GM18505 (cell line): ENCODE measurements around the gene JMJD1C.

Experiments used
- ATAC-seq: cut with Tn5 transposase; IDR thresholded peaks from one replicate; pipeline ENCODE4 v1.9.1; 2021; ENCODE audit not compliant: unreplicated experiment
- POLR2A ChIP-seq: IDR thresholded peaks from 4 replicates; pipeline ENCODE4 v1.6.1; 2011; ENCODE audit warnings: borderline replicate concordance; ENCODE audit not compliant: insufficient read depth, insufficient read length; ENCODE audit errors: extremely low read depth

The JMJD1C gene

DNA sequence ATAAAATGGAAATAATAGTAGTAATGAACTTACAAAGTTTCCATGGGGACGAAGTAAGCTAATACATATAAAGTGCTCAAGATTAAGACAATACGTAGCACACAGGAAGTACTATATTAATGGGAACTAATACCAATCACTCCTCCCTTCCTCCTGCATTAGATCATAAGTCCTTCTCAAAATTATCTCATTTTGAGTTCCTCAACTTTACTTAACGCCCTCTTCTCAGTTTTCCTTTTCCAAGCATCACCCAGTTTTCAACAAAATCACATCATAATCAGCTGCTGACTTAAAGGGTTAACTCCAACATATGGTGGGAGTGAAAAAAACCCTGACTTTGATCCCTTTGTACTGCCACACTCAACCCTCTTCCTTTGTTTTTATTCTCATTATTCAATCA is 24.4 kb downstream of the JMJD1C start:
- ATAC-seq, result no peak
- TF ChIP-seq POLR2A, result no peak

DNA sequence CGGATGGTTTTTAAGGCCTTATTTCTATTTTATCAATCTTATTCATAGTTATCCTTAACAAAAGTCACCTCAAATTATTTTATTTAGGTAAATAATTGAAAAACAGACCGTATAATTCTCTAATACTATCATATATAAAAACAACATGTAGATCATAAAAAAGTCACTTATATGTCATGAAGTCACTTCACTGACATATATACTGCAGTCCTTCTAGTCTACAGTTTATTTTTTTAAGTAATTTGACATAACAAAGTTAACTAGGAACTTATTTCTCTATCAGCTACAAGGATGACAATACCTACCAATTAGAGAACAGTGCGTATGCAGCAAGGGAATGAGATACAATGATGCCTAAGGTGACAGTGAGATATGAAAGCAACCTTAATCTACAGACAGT is 26.2 kb downstream of the JMJD1C start:
- no peak for ATAC-seq
- TF ChIP-seq POLR2A, result no peak

DNA sequence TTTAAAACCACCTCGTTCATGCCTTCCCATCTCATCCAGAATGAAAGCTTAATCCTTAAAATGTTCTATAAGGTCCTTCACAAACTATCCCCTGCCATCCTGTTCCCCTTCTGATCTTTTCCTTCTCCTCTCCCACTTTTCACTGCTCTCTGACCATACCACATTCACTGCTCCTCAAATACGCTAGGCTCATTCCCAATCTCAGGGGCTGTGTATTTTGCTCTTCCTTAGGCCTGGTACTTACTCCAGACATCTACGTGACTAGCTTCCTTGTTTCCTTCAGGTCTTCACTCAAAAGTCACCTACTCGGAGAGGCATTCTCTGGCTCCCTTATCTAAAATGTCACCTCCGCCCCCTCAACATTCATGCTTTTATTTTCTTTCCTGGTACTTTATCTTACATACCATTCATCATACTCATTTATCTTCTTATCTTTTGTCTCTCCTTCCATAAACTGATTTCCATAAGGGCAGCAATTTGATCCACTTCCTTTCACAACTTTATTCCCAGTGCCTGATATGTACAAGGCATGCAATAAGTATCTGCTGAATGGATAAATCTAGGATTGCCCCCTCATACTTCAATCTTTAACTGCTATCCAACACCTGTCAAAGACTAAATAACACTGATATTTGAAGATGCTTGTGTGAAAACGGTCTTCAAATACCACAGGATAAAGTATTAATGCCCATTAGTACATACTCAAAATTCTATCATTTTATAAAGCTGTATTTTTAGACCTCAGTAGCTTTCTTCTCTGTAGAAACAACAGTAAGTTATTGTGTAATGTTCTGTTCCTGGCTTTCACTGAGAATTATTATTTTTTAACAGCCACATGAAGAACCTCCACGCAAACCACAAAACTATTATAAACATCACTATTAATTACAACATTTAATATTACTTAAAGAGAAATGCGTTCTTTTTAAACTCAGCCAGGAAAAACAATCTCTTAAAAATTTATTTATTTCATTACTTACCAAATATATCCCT is 27.0 kb downstream of the JMJD1C start:
- no peak for ATAC-seq

DNA sequence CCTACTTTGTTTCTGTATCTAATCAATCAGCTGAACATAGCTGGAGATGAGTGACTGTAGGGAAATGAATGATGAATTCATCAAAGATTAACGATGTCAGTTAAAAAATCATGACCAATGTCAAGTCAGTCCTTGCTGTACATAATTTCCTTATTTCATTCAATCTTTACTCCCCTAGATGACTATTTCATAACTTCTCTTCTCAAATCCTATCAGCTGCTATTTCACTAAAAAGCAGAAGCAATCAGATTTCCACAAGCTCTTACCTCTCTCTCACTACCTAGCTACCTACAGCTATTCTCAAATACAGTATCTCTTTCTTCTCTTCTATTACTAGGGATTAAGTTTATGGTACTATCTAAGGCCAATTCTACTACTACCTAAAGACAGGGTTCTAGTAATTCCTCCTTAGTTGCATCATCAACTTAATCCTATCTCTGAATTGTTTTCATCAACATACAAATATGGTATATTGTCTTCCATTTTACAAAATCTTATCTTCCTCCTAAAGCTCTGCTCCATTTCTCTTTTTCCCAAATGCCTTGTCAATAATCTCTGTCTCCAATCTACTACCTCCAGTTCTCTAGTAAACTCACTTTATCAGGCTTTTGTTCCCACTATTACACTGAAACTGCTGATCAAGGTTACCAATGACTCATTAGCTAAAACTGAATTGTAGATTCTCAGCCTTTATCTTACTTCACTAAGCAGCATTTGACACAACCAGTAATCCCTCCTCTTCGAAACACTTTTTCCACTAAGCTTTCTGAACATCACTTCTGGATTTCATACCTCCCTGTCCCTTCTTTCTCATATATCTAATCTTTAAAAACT is 28.4 kb downstream of the JMJD1C start:
- TF ChIP-seq POLR2A, result no peak
- ATAC-seq, result no peak

More for the DNA sequence above, 27.0 kb downstream of the JMJD1C start:
- TF ChIP-seq POLR2A, result no peak

DNA sequence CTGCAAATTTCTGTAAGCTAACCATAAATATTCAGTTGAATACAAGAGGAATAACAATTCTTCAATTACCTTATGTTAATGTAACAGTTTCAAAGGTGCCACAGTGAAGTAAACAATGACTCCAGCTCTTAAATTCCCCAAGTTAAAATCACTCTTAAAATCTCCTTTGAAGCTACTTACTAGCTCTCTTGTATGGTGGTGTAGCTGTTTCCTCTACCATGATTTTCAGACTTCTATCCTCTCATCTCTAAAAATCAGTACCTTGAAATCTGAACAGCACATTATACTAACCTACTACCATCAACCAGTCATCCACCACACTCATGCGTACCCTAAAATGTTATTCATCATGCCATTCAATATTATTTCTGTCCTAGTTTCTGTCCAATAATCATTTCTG is 29.6 kb downstream of the JMJD1C start:
- no peak for ATAC-seq
- TF ChIP-seq POLR2A, result no peak

DNA sequence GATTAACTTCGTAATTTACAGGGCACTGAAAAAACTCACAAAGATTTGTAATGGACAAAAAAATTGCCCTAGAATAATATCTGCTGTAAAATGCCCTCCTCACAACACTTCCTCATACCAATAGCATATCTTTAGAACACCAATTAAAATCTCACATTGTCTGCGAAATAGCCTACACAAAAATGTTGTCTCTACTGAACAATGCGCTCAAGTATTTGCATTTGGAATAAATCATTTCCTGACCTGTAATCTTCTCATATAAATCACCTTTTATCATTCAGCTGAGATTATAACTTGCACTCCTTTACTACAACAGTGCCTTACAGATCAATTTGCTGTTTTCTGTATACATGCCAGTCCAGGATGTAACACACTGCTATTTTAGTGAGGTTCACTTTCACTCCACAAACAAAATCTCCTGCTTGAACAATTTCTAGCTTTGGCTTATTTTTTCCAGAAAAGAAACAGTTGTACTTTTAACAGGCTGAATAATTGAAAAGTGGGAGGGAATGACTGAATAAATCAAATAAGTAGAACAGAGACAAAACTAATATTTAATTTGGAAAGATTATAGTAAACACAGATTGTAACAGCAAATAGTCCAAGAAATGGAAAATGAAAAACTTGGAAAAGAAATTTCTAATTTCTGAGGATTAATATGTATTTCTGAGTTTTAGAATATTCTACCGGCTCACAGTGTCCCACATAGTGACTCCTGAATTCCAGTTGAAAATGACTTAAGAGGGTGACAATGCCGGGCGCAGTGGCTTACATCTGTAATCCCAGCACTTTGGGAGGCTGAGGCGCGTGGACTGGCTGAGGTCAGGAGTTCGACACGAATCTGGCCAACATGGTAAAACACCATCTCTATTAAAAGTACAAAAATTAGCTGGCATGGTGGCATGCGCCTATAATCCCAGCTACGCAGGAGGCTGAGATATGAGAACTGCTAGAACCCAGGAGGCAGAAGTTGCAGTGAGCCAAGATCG is 30.6 kb downstream of the JMJD1C start:
- no peak for ATAC-seq
- TF ChIP-seq POLR2A, result no peak

DNA sequence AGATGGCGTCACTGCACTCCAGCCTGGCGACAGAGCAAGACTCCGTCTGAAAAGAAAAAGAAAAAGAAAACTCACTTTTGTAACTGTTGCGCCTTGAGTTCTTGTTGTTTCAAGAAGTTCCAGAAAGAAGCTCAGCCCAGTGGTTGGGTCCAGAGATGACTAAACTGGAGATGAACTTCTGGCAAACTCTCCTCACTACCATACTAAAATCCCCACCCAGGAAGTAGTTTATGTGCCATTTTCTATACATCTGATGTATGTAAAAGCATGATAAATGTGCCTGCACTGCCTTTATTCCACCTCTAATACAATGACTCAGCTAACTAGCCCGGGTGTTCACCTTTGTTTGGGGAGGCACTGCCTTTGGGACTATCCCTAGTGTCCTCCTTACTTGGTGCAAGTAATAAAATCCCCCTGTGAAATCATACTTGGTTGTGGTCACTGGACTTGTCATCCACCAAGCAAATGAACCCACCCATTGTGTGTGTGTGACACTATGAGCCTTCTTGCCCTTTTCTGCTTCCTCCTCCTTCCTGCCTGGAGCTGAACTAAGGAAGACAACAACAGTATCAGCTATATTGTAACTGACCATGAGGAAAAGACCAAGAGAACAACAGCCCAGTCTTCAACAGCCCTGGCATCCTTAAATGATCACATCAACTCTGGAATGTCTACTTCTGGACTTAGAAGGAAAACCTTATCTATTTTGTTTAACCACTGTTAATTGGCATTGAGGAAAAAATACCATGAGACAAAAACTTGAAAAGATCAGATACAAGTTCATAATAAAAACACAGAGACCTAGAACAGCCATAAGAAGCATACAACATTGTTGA is 33.6 kb downstream of the JMJD1C start:
- no peak for ATAC-seq
- TF ChIP-seq POLR2A, result no peak

DNA sequence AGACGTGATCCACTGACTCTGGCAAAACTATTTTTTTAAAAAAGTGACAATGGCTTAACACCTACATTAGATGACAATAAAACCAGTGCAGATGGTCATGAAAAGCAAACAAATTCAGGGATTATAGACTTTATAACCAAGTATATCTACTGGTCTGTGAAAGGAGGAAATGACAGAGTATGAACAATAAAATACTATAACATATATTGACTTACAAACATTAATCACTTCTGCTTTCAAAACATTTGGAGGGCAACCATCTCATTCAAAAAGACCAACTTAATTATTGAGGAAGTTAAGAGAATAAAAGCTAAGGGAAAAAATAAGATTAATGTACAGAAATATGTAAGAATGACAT is 34.8 kb downstream of the JMJD1C start:
- TF ChIP-seq POLR2A, result no peak
- no peak for ATAC-seq

DNA sequence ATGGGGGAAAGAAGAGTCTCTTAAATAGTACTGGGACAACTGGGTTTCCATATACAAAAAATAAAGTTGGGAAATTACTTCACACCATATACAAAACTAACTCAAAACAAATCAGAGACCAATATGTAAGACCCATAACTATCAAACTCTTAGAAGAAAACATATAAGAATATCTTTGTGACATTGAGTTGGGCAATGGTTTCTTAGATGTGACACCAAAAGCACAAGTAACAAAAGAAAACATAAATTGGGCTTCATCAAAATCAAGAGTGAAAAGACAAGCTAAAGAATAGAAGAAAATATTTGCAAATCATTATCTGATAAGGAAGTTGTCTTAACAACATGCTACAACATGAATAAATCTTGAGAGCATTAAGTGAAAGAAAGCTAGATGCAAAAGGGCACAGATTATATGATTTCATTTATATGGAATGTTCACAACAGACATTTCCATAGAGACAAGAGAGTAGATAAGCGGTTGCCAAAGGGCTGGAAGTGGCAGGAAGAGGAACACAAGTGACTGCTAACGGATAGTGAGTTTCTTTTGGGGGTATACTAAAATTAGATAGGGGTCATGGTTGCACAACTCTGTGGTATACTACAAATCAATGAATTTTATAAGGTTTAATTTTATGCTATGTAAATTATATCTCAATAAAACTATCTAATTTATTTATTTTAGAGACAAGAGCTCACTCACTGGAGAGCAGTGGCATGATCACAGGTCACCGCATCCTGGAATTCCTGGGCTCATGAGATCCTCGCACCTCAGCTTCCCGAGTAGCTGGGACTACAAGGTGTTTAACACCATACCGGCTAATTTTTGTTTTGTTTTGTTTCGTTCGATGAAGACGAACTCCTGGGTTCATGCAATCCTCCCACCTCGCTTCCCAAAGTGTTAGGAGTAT is 35.4 kb downstream of the JMJD1C start:
- no peak for TF ChIP-seq POLR2A
- ATAC-seq, result no peak

DNA sequence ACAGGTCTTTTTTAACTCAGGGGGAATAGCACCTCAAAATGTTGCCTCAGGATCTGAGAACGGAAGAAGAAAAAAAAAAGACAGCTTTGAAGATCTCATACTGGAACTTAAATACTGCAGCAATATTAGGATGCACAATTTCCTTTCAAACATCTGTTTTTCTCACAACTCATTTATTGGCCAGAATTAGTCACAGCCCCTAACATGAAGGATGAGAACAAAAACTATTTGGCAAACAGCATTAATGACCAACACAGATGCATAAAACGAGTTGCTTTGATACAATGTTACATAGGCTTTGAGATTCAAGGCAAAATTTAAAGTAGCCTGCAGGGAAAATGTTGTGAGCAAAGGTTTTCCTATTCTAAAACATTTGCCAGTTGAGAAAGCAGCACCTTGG is 36.5 kb downstream of the JMJD1C start:
- TF ChIP-seq POLR2A, result no peak
- no peak for ATAC-seq

DNA sequence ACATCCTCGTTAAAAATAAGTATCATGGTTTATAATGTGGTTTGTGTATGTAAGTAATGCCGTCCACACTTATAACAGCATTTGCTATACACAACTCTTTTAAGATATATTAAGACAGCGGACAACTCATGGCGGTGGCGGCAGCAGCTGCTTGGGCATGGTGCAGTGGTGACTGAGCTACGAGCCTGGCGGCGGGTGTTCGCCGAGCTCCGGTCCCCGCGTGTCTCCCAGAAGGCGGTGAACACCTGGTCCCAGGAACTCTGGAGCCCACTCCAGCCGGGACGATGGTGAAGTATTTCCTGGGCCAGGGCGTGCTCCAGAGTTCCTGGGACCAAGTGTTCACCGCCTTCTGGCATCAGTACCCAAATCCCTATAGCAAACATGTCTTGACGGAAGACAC is 38.8 kb downstream of the JMJD1C start:
- no peak for ATAC-seq
- TF ChIP-seq POLR2A, result no peak
